HepG2 (cell line): ENCODE data around the gene SLC66A3. TPM values are rescaled to one million over a fixed set of nuclear protein-coding genes. Genes with fewer than 3 reads are reported as not detected.

Experiments
- HNF1B ChIP-seq: sonication (generic); formaldehyde crosslinking; IDR thresholded peaks from 2 replicates; pipeline ENCODE4 v1.5.1; 2020; ENCODE audit warnings: mild to moderate bottlenecking, moderate library complexity, missing genetic modification reagents
- NFKB2 ChIP-seq: sonication (generic); formaldehyde crosslinking; IDR thresholded peaks from 2 replicates; pipeline ENCODE4 v1.4.0; 2020; ENCODE audit warnings: missing genetic modification reagents, borderline replicate concordance
- POLR2A ChIP-seq, 2 experiments: IDR thresholded peaks; 2 replicates each; pipeline ENCODE4 v1.6.1; 2011; ENCODE audit warnings: low read depth in 2 of 2, low read length in 2 of 2, mild to moderate bottlenecking in 1 of 2, moderate library complexity in 1 of 2; ENCODE audit not compliant: insufficient read depth in 1 of 2
- RBFOX2 ChIP-seq: fragments of 200-400 bp; formaldehyde crosslinking; IDR thresholded peaks from 2 replicates; pipeline ENCODE4 v1.6.1; 2017; ENCODE audit warnings: low read depth, mild to moderate bottlenecking, low read length
- SRF ChIP-seq: IDR thresholded peaks from 2 replicates; pipeline ENCODE4 v1.6.1; 2011; ENCODE audit warnings: mild to moderate bottlenecking, low read depth, low read length, moderate library complexity
- TCF7L2 ChIP-seq: IDR thresholded peaks from 2 replicates; pipeline ENCODE4 v1.6.1; 2011; ENCODE audit warnings: mild to moderate bottlenecking, low read depth, low read length, moderate library complexity
- YEATS2 ChIP-seq: sonication (generic); formaldehyde crosslinking; IDR thresholded peaks from 2 replicates; pipeline ENCODE4 v1.4.0; 2020; ENCODE audit warnings: missing genetic modification reagents, borderline replicate concordance
- ZFP82 ChIP-seq: sonication (generic); formaldehyde crosslinking; IDR thresholded peaks from 2 replicates; pipeline ENCODE4 v1.5.1; 2020; ENCODE audit warnings: mild to moderate bottlenecking, missing genetic modification reagents, borderline replicate concordance
- ZNF451 ChIP-seq: sonication (generic); formaldehyde crosslinking; IDR thresholded peaks from 2 replicates; pipeline ENCODE4 v1.5.0; 2020; ENCODE audit warnings: mild to moderate bottlenecking, missing genetic modification reagents
- ZNF564 ChIP-seq: sonication (generic); formaldehyde crosslinking; IDR thresholded peaks from 2 replicates; pipeline ENCODE4 v1.8.1; 2023; ENCODE audit warnings: mild to moderate bottlenecking, missing genetic modification reagents
- ZNF569 ChIP-seq: sonication (generic); formaldehyde crosslinking; IDR thresholded peaks from 2 replicates; pipeline ENCODE4 v1.5.0; 2020; ENCODE audit warnings: mild to moderate bottlenecking, missing genetic modification reagents, moderate library complexity, borderline replicate concordance
- ZNF607 ChIP-seq: sonication (generic); formaldehyde crosslinking; IDR thresholded peaks from 2 replicates; pipeline ENCODE4 v1.5.1; 2020; ENCODE audit warnings: missing genetic modification reagents, mild to moderate bottlenecking, borderline replicate concordance
- polyA plus RNA-seq, 8 experiments: library from polyadenylated mRNA; depleted of rRNA in 3 of 8; stranded (reverse) in 7 of 8; unstranded in 1 of 8; fragments of >200 nt; fragmentation: Illumina TruSeq in 4 of 8; extraction: Trizol in 4 of 8; gene quantifications; 2 replicates each; pipeline versions ENCODE4 v1.2.1 to v1.2.3, GENCODE V29; 2011 to 2016; ENCODE audit warnings: low read depth in 4 of 8, missing spikeins in 1 of 8, mixed read lengths in 1 of 8; ENCODE audit not compliant: insufficient read depth in 1 of 8
- total RNA-seq, 5 experiments: library from RNA; depleted of rRNA; stranded (reverse); fragments of >200 nt; fragmentation: Illumina TruSeq; extraction: Trizol; gene quantifications; 2 replicates each; pipeline ENCODE4 v1.2.3, GENCODE V29; 2016; ENCODE audit warnings: low read depth in 1 of 5
- TF ChIP-seq, protein P1 (sequence below): sonication (generic); formaldehyde crosslinking; IDR thresholded peaks from 2 replicates; pipeline ENCODE4 v1.5.0; 2020; ENCODE audit warnings: mild to moderate bottlenecking, missing genetic modification reagents, borderline replicate concordance
- TF ChIP-seq, protein P2 (sequence below): sonication (generic); IDR thresholded peaks from 2 replicates; pipeline ENCODE4 v1.6.1; 2016; ENCODE audit warnings: low read depth, borderline replicate concordance
- TF ChIP-seq, protein P3 (sequence below): sonication (generic); formaldehyde crosslinking; IDR thresholded peaks from 2 replicates; pipeline ENCODE4 v1.4.0; 2020; ENCODE audit warnings: mild to moderate bottlenecking, missing genetic modification reagents

SLC66A3 gene
- total and polyA plus RNA-seq, 2 of the 13 experiments (the other 11 are each of a cell fraction or from before 2014, with no cell fraction given): 2.2 to 3.7 TPM

DNA sequence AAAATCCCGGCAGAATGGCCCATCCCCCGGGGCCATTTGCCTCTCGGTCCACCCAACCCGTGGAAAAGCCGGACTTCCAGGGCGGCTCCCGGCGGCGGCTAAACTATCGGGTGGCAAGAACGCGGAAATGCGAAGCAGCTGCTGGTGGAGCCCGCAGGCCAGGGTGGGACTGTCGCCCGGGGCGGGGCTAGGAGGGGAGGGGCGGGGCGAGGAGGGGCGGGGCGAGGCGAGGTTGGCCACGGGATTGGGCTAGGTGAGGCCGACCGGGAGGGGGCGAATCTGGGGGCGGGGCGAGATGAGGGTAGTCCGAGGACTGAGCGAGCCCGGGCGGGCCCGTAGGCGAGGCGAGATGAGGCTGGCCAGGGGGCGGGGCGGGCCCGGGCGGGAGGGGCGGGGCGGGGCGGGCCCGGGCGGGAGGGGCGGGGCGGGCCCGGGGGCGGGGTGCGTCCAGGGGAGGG, 315 bp upstream of the SLC66A3 start (continued):
- TF ChIP-seq, protein P1, sequence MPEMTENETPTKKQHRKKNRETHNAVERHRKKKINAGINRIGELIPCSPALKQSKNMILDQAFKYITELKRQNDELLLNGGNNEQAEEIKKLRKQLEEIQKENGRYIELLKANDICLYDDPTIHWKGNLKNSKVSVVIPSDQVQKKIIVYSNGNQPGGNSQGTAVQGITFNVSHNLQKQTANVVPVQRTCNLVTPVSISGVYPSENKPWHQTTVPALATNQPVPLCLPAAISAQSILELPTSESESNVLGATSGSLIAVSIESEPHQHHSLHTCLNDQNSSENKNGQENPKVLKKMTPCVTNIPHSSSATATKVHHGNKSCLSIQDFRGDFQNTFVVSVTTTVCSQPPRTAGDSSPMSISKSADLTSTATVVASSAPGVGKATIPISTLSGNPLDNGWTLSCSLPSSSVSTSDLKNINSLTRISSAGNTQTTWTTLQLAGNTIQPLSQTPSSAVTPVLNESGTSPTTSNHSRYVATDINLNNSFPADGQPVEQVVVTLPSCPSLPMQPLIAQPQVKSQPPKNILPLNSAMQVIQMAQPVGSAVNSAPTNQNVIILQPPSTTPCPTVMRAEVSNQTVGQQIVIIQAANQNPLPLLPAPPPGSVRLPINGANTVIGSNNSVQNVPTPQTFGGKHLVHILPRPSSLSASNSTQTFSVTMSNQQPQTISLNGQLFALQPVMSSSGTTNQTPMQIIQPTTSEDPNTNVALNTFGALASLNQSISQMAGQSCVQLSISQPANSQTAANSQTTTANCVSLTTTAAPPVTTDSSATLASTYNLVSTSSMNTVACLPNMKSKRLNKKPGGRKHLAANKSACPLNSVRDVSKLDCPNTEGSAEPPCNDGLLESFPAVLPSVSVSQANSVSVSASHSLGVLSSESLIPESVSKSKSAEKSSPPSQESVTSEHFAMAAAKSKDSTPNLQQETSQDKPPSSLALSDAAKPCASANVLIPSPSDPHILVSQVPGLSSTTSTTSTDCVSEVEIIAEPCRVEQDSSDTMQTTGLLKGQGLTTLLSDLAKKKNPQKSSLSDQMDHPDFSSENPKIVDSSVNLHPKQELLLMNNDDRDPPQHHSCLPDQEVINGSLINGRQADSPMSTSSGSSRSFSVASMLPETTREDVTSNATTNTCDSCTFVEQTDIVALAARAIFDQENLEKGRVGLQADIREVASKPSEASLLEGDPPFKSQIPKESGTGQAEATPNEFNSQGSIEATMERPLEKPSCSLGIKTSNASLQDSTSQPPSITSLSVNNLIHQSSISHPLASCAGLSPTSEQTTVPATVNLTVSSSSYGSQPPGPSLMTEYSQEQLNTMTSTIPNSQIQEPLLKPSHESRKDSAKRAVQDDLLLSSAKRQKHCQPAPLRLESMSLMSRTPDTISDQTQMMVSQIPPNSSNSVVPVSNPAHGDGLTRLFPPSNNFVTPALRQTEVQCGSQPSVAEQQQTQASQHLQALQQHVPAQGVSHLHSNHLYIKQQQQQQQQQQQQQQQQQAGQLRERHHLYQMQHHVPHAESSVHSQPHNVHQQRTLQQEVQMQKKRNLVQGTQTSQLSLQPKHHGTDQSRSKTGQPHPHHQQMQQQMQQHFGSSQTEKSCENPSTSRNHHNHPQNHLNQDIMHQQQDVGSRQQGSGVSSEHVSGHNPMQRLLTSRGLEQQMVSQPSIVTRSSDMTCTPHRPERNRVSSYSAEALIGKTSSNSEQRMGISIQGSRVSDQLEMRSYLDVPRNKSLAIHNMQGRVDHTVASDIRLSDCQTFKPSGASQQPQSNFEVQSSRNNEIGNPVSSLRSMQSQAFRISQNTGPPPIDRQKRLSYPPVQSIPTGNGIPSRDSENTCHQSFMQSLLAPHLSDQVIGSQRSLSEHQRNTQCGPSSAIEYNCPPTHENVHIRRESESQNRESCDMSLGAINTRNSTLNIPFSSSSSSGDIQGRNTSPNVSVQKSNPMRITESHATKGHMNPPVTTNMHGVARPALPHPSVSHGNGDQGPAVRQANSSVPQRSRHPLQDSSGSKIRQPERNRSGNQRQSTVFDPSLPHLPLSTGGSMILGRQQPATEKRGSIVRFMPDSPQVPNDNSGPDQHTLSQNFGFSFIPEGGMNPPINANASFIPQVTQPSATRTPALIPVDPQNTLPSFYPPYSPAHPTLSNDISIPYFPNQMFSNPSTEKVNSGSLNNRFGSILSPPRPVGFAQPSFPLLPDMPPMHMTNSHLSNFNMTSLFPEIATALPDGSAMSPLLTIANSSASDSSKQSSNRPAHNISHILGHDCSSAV (CRISPR knock-in tag): no peak
- TF ChIP-seq YEATS2 (no peak), ZNF569 (CRISPR knock-in tag) (no peak), ZFP82 (CRISPR knock-in tag) (no peak), ZNF451 (CRISPR knock-in tag) (no peak), TCF7L2 (no peak), SRF (no peak), RBFOX2 (peak; percentile 56; the same call in 1 of the 2 replicates), ZNF607 (CRISPR knock-in tag) (no peak), ZNF564 (CRISPR knock-in tag) (no peak), HNF1B (CRISPR knock-in tag) (0 out of 2 replicates have a peak, but pooled peaks have one; percentile 60), POLR2A (IDR thresholded peaks at IDR 0.05; ENCODE audit: insufficient read depth in 1 of 2, low read depth in 2 of 2, low read length in 2 of 2) (peak in 1 of 2 experiments; percentile 44; a peak in 2 of 4 replicates), NFKB2 (CRISPR knock-in tag) (peak; percentile 2; the same call in 1 of the 2 replicates)
- TF ChIP-seq, protein P2, sequence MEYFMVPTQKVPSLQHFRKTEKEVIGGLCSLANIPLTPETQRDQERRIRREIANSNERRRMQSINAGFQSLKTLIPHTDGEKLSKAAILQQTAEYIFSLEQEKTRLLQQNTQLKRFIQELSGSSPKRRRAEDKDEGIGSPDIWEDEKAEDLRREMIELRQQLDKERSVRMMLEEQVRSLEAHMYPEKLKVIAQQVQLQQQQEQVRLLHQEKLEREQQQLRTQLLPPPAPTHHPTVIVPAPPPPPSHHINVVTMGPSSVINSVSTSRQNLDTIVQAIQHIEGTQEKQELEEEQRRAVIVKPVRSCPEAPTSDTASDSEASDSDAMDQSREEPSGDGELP: peak; percentile 67; the same call in 1 of the 2 replicates
- TF ChIP-seq, protein P3, sequence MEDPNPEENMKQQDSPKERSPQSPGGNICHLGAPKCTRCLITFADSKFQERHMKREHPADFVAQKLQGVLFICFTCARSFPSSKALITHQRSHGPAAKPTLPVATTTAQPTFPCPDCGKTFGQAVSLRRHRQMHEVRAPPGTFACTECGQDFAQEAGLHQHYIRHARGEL (CRISPR knock-in tag): no peak
